ENCODE data around the gene ZYX.
A peak's percentile ranks its signal among the peaks of the same experiment; 100 is the strongest.
"Not testable (repeated sequence)": the region's sequence is repeated elsewhere in the genome, so short reads cannot be mapped to it uniquely, and the experiment has no call there.

The ZYX gene

GRCh38 chr7:143397710-143398530 lies 16.8 kb downstream of the ZYX start:
- DNase-seq (ENCODE audit: low spot score) = no peak

GRCh38 chr7:143398616-143399015 lies 17.5 kb downstream of the ZYX start:
- no peak for DNase-seq (ENCODE audit: low spot score)

GRCh38 chr7:143399151-143399550 lies 18.0 kb downstream of the ZYX start:
- DNase-seq (ENCODE audit: low spot score) = no peak

- no peak for DNase-seq (ENCODE audit: low spot score)
These were observed 18.5 kb downstream of the ZYX start for GRCh38 chr7:143399642-143400041.

- DNase-seq (ENCODE audit: low spot score) = no peak
These were observed 20.1 kb downstream of the ZYX start for GRCh38 chr7:143401265-143401664.

- not testable (repeated sequence) for DNase-seq (ENCODE audit: low spot score)
These were observed 21.1 kb downstream of the ZYX start for GRCh38 chr7:143402233-143402632.

GRCh38 chr7:143405173-143406001 lies 24.2 kb downstream of the ZYX start:
- DNase-seq (ENCODE audit: low spot score) = no peak

- DNase-seq (ENCODE audit: low spot score) = no peak
These were observed 24.8 kb downstream of the ZYX start for GRCh38 chr7:143406002-143406357.

- DNase-seq (ENCODE audit: low spot score) = no peak
These were observed 26.4 kb downstream of the ZYX start for GRCh38 chr7:143407287-143408251.

- no peak for DNase-seq (ENCODE audit: low spot score)
These were observed 27.1 kb downstream of the ZYX start for GRCh38 chr7:143408252-143408685.

- DNase-seq (ENCODE audit: low spot score) = peak; percentile 85
These were observed 27.8 kb downstream of the ZYX start, which contains the start of gene EPHA1 for GRCh38 chr7:143408686-143409561. TSS of gene EPHA1 (minus strand) at chr7:143408856. CDS start at chr7:143408805, 51 bp downstream.

- no peak for DNase-seq (ENCODE audit: low spot score)
These were observed 29.4 kb downstream of the ZYX start for GRCh38 chr7:143410521-143411004.

GRCh38 chr7:143411976-143412708 lies 31.0 kb downstream of the ZYX start:
- DNase-seq (ENCODE audit: low spot score) = no peak

- DNase-seq (ENCODE audit: low spot score) = no peak
These were observed 32.0 kb downstream of the ZYX start for GRCh38 chr7:143413123-143413522.

GRCh38 chr7:143415209-143415608 lies 34.1 kb downstream of the ZYX start:
- DNase-seq (ENCODE audit: low spot score) = not testable (repeated sequence)

GRCh38 chr7:143415742-143416397 lies 34.7 kb downstream of the ZYX start:
- DNase-seq (ENCODE audit: low spot score) = no peak

- DNase-seq (ENCODE audit: low spot score) = peak; percentile 68
These were observed 35.5 kb downstream of the ZYX start for GRCh38 chr7:143416565-143417149.

- DNase-seq (ENCODE audit: low spot score) = no peak
These were observed 36.7 kb downstream of the ZYX start for GRCh38 chr7:143417734-143418383.
